AG09319 (cell line): ENCODE measurements around the gene OLIG3.

Experiments used
- DNase-seq: peaks from one replicate; pipeline ENCODE4 v3.0.0-alpha.2; 2010; ENCODE audit warnings: low read depth; ENCODE audit errors: extremely low read depth
- CTCF ChIP-seq: IDR thresholded peaks from 2 replicates; pipeline ENCODE4 v1.5.1; 2011; ENCODE audit warnings: low read depth, mild to moderate bottlenecking, inconsistent platforms, low read length, moderate library complexity

Gene OLIG3

GRCh38 chr6:137465378-137466009 is 28.7 kb downstream of the OLIG3 start:
- no peak for DNase-seq
- TF ChIP-seq CTCF = no peak

- TF ChIP-seq CTCF = no peak
- DNase-seq = peak; percentile 27
These were observed 41.8 kb downstream of the OLIG3 start for GRCh38 chr6:137452333-137452894.

- no peak for TF ChIP-seq CTCF
- DNase-seq = no peak
These were observed 50.3 kb downstream of the OLIG3 start for GRCh38 chr6:137443901-137444300.
